HG03378 (cell line): ENCODE results near the gene TRDN.

Experiments
- ATAC-seq: cut with Tn5 transposase; IDR thresholded peaks from one replicate; pipeline ENCODE4 v1.9.1; 2021; ENCODE audit warnings: mild to moderate bottlenecking, moderate library complexity; ENCODE audit not compliant: unreplicated experiment

TRDN gene

GRCh38 chr6:123189816-123190215 lies 446.9 kb downstream of the TRDN start:
- no peak for ATAC-seq

DNA sequence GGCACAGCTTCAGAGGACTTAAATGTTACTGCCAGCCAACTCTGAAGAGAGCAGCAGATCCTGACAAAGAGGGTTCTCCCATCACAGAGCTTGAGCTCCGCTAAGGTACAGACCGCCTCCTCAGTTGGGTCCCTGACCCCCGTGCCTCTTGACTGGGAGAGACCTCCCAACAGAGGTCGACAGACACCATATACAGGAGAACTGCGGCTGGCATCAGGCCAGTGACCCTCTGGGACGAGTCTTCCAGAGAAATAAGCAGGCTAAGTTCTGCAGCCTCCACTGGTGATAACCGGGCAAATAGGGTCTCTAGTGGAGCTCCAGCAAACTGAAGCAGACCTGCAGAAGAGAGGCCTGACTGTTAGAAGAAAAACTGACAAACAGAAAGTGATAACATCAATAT lies 453.8 kb downstream of the TRDN start:
- no peak for ATAC-seq

DNA sequence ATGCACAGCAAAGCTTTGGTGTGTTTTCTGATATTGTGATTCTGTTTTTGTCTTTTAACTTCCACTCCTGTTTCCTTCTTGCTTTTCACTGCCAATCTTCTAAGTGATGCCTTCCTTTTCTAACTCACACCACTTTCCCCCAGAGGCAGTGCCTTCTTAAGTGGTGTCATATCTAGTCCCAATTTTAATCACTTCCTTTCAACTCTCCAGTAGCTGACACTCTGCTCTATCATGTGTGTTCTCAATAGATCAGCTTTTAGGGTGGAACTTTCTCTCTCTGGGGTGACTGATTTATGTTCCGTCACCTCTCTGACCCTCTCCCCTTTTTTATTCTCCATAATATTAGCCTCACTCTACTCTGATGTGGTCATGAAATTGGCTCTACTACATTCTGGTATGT lies 460.0 kb downstream of the TRDN start:
- no peak for ATAC-seq

DNA sequence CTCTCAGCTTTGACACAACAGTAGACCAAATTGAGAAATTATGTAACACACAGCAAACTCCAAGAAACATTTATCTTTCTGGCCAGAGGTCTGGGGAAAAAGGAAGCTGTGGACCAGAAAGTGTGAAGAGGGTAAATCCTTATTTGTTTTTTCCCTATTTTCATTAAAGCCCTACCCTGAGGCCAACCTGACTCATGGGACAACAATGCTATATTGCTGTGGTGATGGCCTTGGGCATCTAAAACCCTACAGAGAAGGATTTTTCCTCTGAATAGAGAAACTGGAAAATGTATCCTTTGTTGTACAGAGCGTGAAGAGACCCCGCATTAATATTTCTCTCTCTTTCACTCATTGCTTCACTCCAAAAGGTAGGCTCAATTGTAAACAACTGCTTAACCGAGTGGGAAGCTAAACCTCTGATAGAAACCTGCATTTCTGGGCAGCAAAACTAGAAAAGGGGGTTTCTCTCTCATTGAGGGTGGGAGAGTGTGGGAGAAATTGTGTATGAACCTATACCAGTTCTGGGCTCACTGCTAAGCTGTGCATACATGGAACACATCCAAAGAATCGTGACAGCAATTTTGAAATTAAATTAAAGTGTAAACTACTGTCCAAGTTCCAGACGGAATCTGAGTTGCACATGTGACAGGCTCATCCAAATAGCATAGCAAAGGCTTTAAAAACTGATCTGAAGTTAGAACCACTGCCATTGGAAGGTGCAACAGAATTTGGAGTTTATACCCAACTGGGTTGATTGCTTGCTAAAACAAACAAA lies 465.2 kb downstream of the TRDN start:
- ATAC-seq: no peak

- ATAC-seq: no peak
Observed at GRCh38 chr6:123169774-123170095, 467.0 kb downstream of the TRDN start.

GRCh38 chr6:123168892-123169773 lies 467.6 kb downstream of the TRDN start:
- ATAC-seq: no peak

DNA sequence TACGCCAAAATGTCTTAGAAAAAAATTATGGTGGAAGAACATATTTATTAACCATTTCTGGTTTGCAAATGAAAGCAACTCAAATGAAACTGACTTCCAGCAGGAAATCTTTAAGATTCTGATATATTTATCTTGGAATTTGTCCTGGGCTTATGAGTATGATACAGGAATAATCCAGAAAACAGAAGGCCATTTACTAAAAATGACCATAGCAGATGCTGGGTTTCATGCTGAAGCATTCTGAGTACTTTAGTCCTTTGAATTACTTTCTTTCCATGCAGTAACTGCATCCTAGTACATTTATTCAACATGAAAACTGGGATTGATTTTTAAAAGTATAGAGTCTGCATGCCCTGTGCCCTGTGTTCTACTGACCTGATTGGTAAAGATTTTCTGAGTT lies 468.3 kb downstream of the TRDN start:
- no peak for ATAC-seq
